Nephron (organoid): ENCODE measurements around the gene CES4A.

ENCODE experiments used
- H3K27ac Mint-ChIP-seq, 3 experiments: 2 replicates each; pipeline ENCODE4 v1.8.0; 2020; ENCODE audit warnings: mixed read lengths in 3 of 3, mild to moderate bottlenecking in 2 of 3, moderate library complexity in 1 of 3
- H3K27me3 Mint-ChIP-seq: 2 replicates; pipeline ENCODE4 v1.8.0; 2021; ENCODE audit warnings: low read depth, mild to moderate bottlenecking, moderate library complexity, mixed read lengths
- H3K36me3 Mint-ChIP-seq: 2 replicates; pipeline ENCODE4 v1.8.0; 2020; ENCODE audit warnings: low read depth, mixed read lengths
- H3K4me1 Mint-ChIP-seq: 2 replicates; pipeline ENCODE4 v1.8.0; 2020; ENCODE audit warnings: mixed read lengths
- H3K4me3 Mint-ChIP-seq, 3 experiments: 2 replicates each; pipeline ENCODE4 v1.8.0; 2020; ENCODE audit warnings: mild to moderate bottlenecking in 3 of 3, mixed read lengths in 3 of 3, moderate library complexity in 2 of 3
- H3K9me3 Mint-ChIP-seq: 2 replicates; pipeline ENCODE4 v1.8.0; 2020; ENCODE audit warnings: mixed read lengths
- CTCF ChIP-seq, 3 experiments: fragments of 200-600 bp; sonication (generic); IDR thresholded peaks; one replicate each; pipeline ENCODE4 v1.5.0; 2021; ENCODE audit warnings: antibody characterized with exemption in 3 of 3; ENCODE audit not compliant: unreplicated experiment in 3 of 3

CES4A gene

GRCh38 chr16:67001726-67002125 is 13.3 kb downstream of the CES4A start:
- Mint-ChIP-seq H3K27me3 (peaks cover 59% of the 10 kb centered on the region), H3K4me3 (peak overlapping the region; percentile 31 to 73 (median 47)), H3K27ac (peak overlapping the region in 1 of 3 experiments; percentile 17), H3K36me3 (peaks cover 3% of the 10 kb centered on the region), H3K9me3 (no peaks in the 10 kb centered on the region), H3K4me1 (peaks cover 19% of the 10 kb centered on the region)
- TF ChIP-seq CTCF (IDR thresholded peaks at IDR 0.05; ENCODE audit: unreplicated experiment in 3 of 3) = no peak

- TF ChIP-seq CTCF (IDR thresholded peaks at IDR 0.05; ENCODE audit: unreplicated experiment in 3 of 3) = no peak
- H3K9me3 Mint-ChIP-seq = no peaks in the 10 kb centered on the region
- H3K4me1 Mint-ChIP-seq = no peaks in the 10 kb centered on the region
- H3K4me3 Mint-ChIP-seq = no peak overlapping the region
- H3K27ac Mint-ChIP-seq = no peak overlapping the region
- peaks cover 39% of the 10 kb centered on the region for H3K27me3 Mint-ChIP-seq
- peaks cover 3% of the 10 kb centered on the region for H3K36me3 Mint-ChIP-seq
Observed at GRCh38 chr16:67006930-67007658, 18.7 kb downstream of the CES4A start.

- Mint-ChIP-seq H3K36me3 (no peaks in the 10 kb centered on the region), H3K4me3 (no peak overlapping the region), H3K4me1 (peaks cover 8% of the 10 kb centered on the region), H3K9me3 (no peaks in the 10 kb centered on the region), H3K27me3 (peaks cover 19% of the 10 kb centered on the region), H3K27ac (peak overlapping the region in 1 of 3 experiments; percentile 55)
- TF ChIP-seq CTCF (IDR thresholded peaks at IDR 0.05; ENCODE audit: unreplicated experiment in 3 of 3) = no peak
Observed at GRCh38 chr16:67009158-67009557, 20.8 kb downstream of the CES4A start.

GRCh38 chr16:67011274-67011673 is 22.9 kb downstream of the CES4A start:
- Mint-ChIP-seq H3K27me3 (peaks cover 10% of the 10 kb centered on the region), H3K9me3 (no peaks in the 10 kb centered on the region), H3K4me3 (no peak overlapping the region), H3K27ac (peak overlapping the region in 2 of 3 experiments; percentile 19 to 23), H3K4me1 (peaks cover 26% of the 10 kb centered on the region), H3K36me3 (no peaks in the 10 kb centered on the region)
- no peak for TF ChIP-seq CTCF (IDR thresholded peaks at IDR 0.05; ENCODE audit: unreplicated experiment in 3 of 3)

GRCh38 chr16:67013233-67013822 is 24.9 kb downstream of the CES4A start:
- Mint-ChIP-seq H3K9me3 (no peaks in the 10 kb centered on the region), H3K4me1 (peaks cover 36% of the 10 kb centered on the region), H3K4me3 (peak overlapping the region; percentile 67 to 83 (median 80)), H3K27me3 (peaks cover 8% of the 10 kb centered on the region), H3K36me3 (no peaks in the 10 kb centered on the region), H3K27ac (peak overlapping the region; percentile 90 to 99 (median 93))
- TF ChIP-seq CTCF (IDR thresholded peaks at IDR 0.05; ENCODE audit: unreplicated experiment in 3 of 3) = no peak
